CD14-positive monocyte (primary cell): Measurements from ENCODE around the gene GNA12. TPM values are rescaled to one million over a fixed set of nuclear protein-coding genes. Genes with fewer than 3 reads are reported as not detected.
"Not testable (repeated sequence)": the region's sequence is repeated elsewhere in the genome, so short reads cannot be mapped to it uniquely, and the experiment has no call there.

Experiments used
- DNase-seq, 3 donors: peaks; one replicate each; pipeline ENCODE4 v3.0.0-alpha.2; 2011 to 2022
- H2AFZ ChIP-seq: 2 replicates; pipeline ENCODE4 v1.6.0; 2012; ENCODE audit warnings: mild to moderate bottlenecking, low read depth, low read length, inconsistent platforms; ENCODE audit not compliant: insufficient read depth, poor library complexity, severe bottlenecking
- H3K27ac ChIP-seq, 2 donors: 1 replicate in 1 of 2; 2 replicates in 1 of 2; pipeline ENCODE4 v1.5.1; 2012 to 2013; ENCODE audit warnings: low read length in 2 of 2, control low read depth in 1 of 2, inconsistent platforms in 1 of 2, low read depth in 1 of 2, mild to moderate bottlenecking in 1 of 2
- H3K27me3 ChIP-seq, 2 donors: one replicate each; pipeline versions ENCODE4 v1.6.0 to v1.6.1; 2011 to 2013; ENCODE audit warnings: low read length in 2 of 2; ENCODE audit not compliant: control insufficient read depth in 2 of 2, insufficient read depth in 2 of 2
- H3K36me3 ChIP-seq, 2 donors: replicated peaks in 1 of 2; 1 replicate in 1 of 2; 2 replicates in 1 of 2; pipeline versions ENCODE4 v1.5.1 to v1.6.1; 2012 to 2013; ENCODE audit warnings: low read length in 2 of 2, control low read depth in 1 of 2, inconsistent platforms in 1 of 2, mild to moderate bottlenecking in 1 of 2; ENCODE audit not compliant: insufficient read depth in 2 of 2, control insufficient read depth in 1 of 2
- H3K4me1 ChIP-seq, 2 donors: 1 replicate in 1 of 2; 2 replicates in 1 of 2; pipeline versions ENCODE4 v1.5.1 to v1.6.1; 2012 to 2013; ENCODE audit warnings: low read length in 2 of 2, control low read depth in 1 of 2, inconsistent platforms in 1 of 2, mild to moderate bottlenecking in 1 of 2, moderate library complexity in 1 of 2; ENCODE audit not compliant: insufficient read depth in 2 of 2, control insufficient read depth in 1 of 2
- H3K4me2 ChIP-seq: replicated peaks from 2 replicates; pipeline ENCODE3; 2012; ENCODE audit warnings: low read length, moderate library complexity, mild to moderate bottlenecking; ENCODE audit not compliant: poor library complexity, severe bottlenecking; ENCODE audit errors: extremely low read depth
- H3K4me3 ChIP-seq, 3 experiments: fragments of 200-600 bp in 1 of 3; sonication (generic) in 1 of 3; replicated peaks in 1 of 3; 1 replicate in 2 of 3; 2 replicates in 1 of 3; pipeline ENCODE4 v1.5.1; 2011 to 2013; ENCODE audit warnings: low read length in 3 of 3, mild to moderate bottlenecking in 3 of 3, control low read depth in 2 of 3, low read depth in 2 of 3, inconsistent platforms in 1 of 3, moderate library complexity in 1 of 3
- H3K79me2 ChIP-seq: 2 replicates; pipeline ENCODE4 v1.6.0; 2012; ENCODE audit warnings: mild to moderate bottlenecking, control low read depth, inconsistent platforms, low read length, moderate library complexity; ENCODE audit not compliant: insufficient read depth
- H3K9ac ChIP-seq: 2 replicates; pipeline ENCODE4 v1.6.0; 2017; ENCODE audit warnings: low read length, mild to moderate bottlenecking; ENCODE audit not compliant: insufficient read depth, poor library complexity, severe bottlenecking
- H3K9me3 ChIP-seq, 2 donors: replicated peaks in 1 of 2; 1 replicate in 1 of 2; 2 replicates in 1 of 2; pipeline versions ENCODE4 v1.5.1 to v1.6.1; 2012 to 2013; ENCODE audit warnings: low read length in 2 of 2, control low read depth in 1 of 2; ENCODE audit not compliant: control insufficient read depth in 1 of 2, insufficient read depth in 1 of 2
- H4K20me1 ChIP-seq: 2 replicates; pipeline ENCODE4 v1.6.0; 2012; ENCODE audit warnings: mild to moderate bottlenecking, low read length, control low read depth, moderate library complexity; ENCODE audit not compliant: insufficient read depth
- H3K27ac Mint-ChIP-seq, 7 donors: one replicate each; pipeline ENCODE4 v1.8.0; 2020; ENCODE audit warnings: mild to moderate bottlenecking in 7 of 7, mixed read lengths in 7 of 7, moderate library complexity in 6 of 7, inconsistent platforms in 2 of 7
- H3K27me3 Mint-ChIP-seq, 3 donors: one replicate each; pipeline ENCODE4 v1.8.0; 2021 to 2022; ENCODE audit warnings: low read depth in 3 of 3, mild to moderate bottlenecking in 3 of 3, mixed read lengths in 3 of 3, moderate library complexity in 3 of 3, inconsistent platforms in 1 of 3
- H3K36me3 Mint-ChIP-seq, 2 donors: one replicate each; pipeline ENCODE4 v1.8.0; 2020; ENCODE audit warnings: mixed read lengths in 2 of 2, inconsistent platforms in 1 of 2, mild to moderate bottlenecking in 1 of 2
- H3K4me1 Mint-ChIP-seq: one replicate; pipeline ENCODE4 v1.8.0; 2020; ENCODE audit warnings: mild to moderate bottlenecking, mixed read lengths
- H3K4me3 Mint-ChIP-seq, 2 donors: one replicate each; pipeline ENCODE4 v1.8.0; 2020; ENCODE audit warnings: mild to moderate bottlenecking in 2 of 2, mixed read lengths in 2 of 2, moderate library complexity in 1 of 2
- H3K9me3 Mint-ChIP-seq, 7 donors: one replicate each; pipeline ENCODE4 v1.8.0; 2020 to 2022; ENCODE audit warnings: mixed read lengths in 7 of 7, mild to moderate bottlenecking in 6 of 7, moderate library complexity in 6 of 7, inconsistent platforms in 2 of 7
- whole genome bisulfite sequencing: methylation state at CpG from one replicate; pipeline ENCODE4 v1.1.5; 2013; ENCODE audit warnings: missing lambda C conversion rate; ENCODE audit not compliant: insufficient coverage; 5-methylcytosine and 5-hydroxymethylcytosine counted together
- intact Hi-C, 2 donors: fragments of 100-400 bp; cut with micrococcal nuclease; formaldehyde crosslinking; loops; one replicate each; pipeline versions ENCODE4 v1.15.0 to v1.15.1; 2023
- polyA plus RNA-seq, 3 donors: library from polyadenylated mRNA; depleted of rRNA in 1 of 3; unstranded in 2 of 3; stranded (reverse) in 1 of 3; fragments of 300-500 nt in 2 of 3; fragments of >200 nt in 1 of 3; fragmentation: Illumina TruSeq in 2 of 3; gene quantifications; 1 replicate in 2 of 3; 2 replicates in 1 of 3; pipeline ENCODE4 v1.2.3, GENCODE V29; 2012 to 2021
- TF ChIP-seq, protein P1 (sequence below): fragments of 200-600 bp; IDR thresholded peaks from one replicate; pipeline ENCODE4 v1.8.0; 2022; ENCODE audit warnings: antibody characterized with exemption, mild to moderate bottlenecking

The GNA12 gene
- polyA plus RNA-seq, 3 donors, result 3.4 to 25.9 (median 10.6) TPM

DNA sequence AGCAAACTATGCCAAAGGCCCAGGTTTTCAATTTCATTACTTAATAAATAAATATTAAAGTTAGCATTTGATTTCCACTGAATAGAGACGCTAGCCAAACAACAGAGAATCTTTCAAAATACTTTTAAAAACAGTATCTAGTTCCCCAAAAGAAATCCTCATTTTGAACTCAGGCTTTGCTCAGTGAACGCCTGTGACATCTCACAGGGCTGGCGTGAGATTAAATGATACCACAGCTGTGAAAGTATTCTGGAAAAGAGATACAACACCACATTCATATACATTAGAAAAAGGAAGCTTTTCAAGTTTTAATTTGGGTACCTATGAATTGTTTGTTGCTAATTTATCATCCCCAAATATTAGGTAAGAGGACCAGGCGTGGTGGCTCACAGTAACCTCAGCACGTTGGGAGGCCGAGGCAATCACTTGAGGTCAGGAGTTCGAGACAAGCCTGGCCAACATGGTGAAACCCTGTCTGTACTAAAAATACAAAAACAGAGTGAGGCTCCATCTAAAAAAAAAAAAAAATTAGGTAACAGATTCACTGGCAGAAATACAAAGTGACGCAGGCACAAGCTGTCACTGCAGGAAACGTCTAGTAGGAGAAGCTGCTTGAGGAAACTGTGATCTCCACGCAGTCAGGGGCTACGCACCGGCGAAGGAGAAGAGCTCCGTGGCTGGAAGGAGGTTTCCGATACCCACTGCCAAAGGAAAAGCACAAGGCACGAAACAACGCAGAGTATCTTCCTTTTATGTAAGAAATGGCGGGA lies 106.2 kb downstream of the GNA12 start:
- TF ChIP-seq, protein P1, sequence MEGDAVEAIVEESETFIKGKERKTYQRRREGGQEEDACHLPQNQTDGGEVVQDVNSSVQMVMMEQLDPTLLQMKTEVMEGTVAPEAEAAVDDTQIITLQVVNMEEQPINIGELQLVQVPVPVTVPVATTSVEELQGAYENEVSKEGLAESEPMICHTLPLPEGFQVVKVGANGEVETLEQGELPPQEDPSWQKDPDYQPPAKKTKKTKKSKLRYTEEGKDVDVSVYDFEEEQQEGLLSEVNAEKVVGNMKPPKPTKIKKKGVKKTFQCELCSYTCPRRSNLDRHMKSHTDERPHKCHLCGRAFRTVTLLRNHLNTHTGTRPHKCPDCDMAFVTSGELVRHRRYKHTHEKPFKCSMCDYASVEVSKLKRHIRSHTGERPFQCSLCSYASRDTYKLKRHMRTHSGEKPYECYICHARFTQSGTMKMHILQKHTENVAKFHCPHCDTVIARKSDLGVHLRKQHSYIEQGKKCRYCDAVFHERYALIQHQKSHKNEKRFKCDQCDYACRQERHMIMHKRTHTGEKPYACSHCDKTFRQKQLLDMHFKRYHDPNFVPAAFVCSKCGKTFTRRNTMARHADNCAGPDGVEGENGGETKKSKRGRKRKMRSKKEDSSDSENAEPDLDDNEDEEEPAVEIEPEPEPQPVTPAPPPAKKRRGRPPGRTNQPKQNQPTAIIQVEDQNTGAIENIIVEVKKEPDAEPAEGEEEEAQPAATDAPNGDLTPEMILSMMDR, result no peak
- peak; percentile 81 to 91 (median 86) for DNase-seq
- peaks cover 0 to 9% (median 4%) of the 10 kb centered on the region in 7 donors for H3K9me3 Mint-ChIP-seq
- H3K4me2 ChIP-seq, result peak overlapping the region; percentile 57
- no peaks in the 10 kb centered on the region for H3K27me3 ChIP-seq
- peak overlapping the region; percentile 83 to 93 for H3K4me3 Mint-ChIP-seq
- peaks cover 10% of the 10 kb centered on the region for H3K79me2 ChIP-seq
- 0% methylated on average over 9 of the region's 18 CpGs for WGBS
- peaks cover 62 to 63% of the 10 kb centered on the region in 2 donors for H3K4me1 ChIP-seq
- H3K4me3 ChIP-seq, result peak overlapping the region; percentile 11 to 57 (median 23)
- H3K27ac Mint-ChIP-seq, result peak overlapping the region; percentile 88 to 97 (median 93)
- H3K27ac ChIP-seq, result peak overlapping the region; percentile 74 to 80
- peaks cover 37 to 41% of the 10 kb centered on the region in 2 donors for H3K36me3 Mint-ChIP-seq
- intact Hi-C loops, result loop anchor here (5.0 to 10.0 kb wide), 3 partner anchors 34 to 124 kb away; partner anchors contain the start of gene GNA12 (in 1 of the 2)
- H4K20me1 ChIP-seq, result no peaks in the 10 kb centered on the region
- no peak overlapping the region for H2AFZ ChIP-seq
- H3K27me3 Mint-ChIP-seq, result peaks cover 0 to 10% (median 3%) of the 10 kb centered on the region in 3 donors
- no peaks in the 10 kb centered on the region for H3K36me3 ChIP-seq
- peak overlapping the region; percentile 51 for H3K9ac ChIP-seq
- H3K9me3 ChIP-seq, result no peaks in the 10 kb centered on the region
- H3K4me1 Mint-ChIP-seq, result peaks cover 59% of the 10 kb centered on the region

GRCh38 chr7:2737005-2737743 lies 106.9 kb downstream of the GNA12 start:
- not testable (repeated sequence) for H3K27me3 ChIP-seq, DNase-seq, H3K4me3 ChIP-seq, H3K9me3 Mint-ChIP-seq, H2AFZ ChIP-seq, H3K36me3 ChIP-seq, H4K20me1 ChIP-seq, H3K9me3 ChIP-seq, H3K4me2 ChIP-seq, H3K9ac ChIP-seq
- H3K27me3 Mint-ChIP-seq, result peaks cover 0 to 10% (median 3%) of the 10 kb centered on the region in 3 donors
- peaks cover 65% of the 10 kb centered on the region for H3K4me1 Mint-ChIP-seq
- H3K36me3 Mint-ChIP-seq, result peaks cover 39 to 41% of the 10 kb centered on the region in 2 donors
- intact Hi-C loops, result loop anchor here (5.0 to 10.0 kb wide), 3 partner anchors 35 to 125 kb away; partner anchors contain the start of gene GNA12 (in 1 of the 2)
- H3K27ac Mint-ChIP-seq, result peak overlapping the region; percentile 76 to 97 (median 93)
- 100% methylated on average over 3 of the region's 15 CpGs for WGBS
- Histone ChIP-seq H3K4me1 (peaks cover 65 to 66% of the 10 kb centered on the region in 2 donors), H3K79me2 (peaks cover 10% of the 10 kb centered on the region), H3K27ac (peak overlapping the region; percentile 74 to 80)
- peak overlapping the region in 1 of 2 donors; percentile 55 for H3K4me3 Mint-ChIP-seq
